ENCODE results near the gene DDX49. TPM values are rescaled to one million over a fixed set of nuclear protein-coding genes. Genes with fewer than 3 reads are reported as not detected.
"Not testable (repeated sequence)": the region's sequence is repeated elsewhere in the genome, so short reads cannot be mapped to it uniquely, and the experiment has no call there.

DDX49 gene
- total RNA-seq, 2 donors from 2014 or later: 30.7 to 40.0 TPM

GRCh38 chr19:18932216-18932841 is 12.8 kb downstream of the DDX49 start:
- peak; percentile 95 for ATAC-seq
- peak; percentile 81 to 92 for DNase-seq
- intact Hi-C loops (cut with DNase I, micrococcal nuclease): no loop called here

DNA sequence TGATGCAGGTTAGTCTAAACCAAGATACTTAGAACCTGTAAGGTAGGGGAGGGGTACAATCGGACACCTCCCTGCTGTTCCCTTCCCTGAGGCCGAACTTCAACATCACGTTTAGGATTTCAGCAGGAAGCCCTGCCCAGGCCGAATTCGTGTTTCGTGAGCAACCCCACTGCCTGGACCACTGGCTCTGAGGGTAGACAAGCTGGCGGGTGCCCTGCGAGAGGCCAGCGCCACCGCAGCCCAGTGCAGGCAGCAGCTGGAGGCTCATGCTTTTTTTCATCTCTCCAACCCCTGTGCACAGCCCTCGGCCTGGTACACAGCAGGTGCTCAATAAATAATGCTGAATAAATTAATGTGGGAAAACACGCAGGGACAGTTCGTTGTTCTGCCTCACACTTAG is 13.8 kb downstream of the DDX49 start:
- ATAC-seq (no peak), DNase-seq (no peak)
- intact Hi-C loops (cut with DNase I, micrococcal nuclease): no loop called here

- ATAC-seq (no peak), DNase-seq (no peak)
- intact Hi-C loops (cut with DNase I, micrococcal nuclease): no loop called here
These were observed 19.6 kb downstream of the DDX49 start for GRCh38 chr19:18939163-18939562.

DNA sequence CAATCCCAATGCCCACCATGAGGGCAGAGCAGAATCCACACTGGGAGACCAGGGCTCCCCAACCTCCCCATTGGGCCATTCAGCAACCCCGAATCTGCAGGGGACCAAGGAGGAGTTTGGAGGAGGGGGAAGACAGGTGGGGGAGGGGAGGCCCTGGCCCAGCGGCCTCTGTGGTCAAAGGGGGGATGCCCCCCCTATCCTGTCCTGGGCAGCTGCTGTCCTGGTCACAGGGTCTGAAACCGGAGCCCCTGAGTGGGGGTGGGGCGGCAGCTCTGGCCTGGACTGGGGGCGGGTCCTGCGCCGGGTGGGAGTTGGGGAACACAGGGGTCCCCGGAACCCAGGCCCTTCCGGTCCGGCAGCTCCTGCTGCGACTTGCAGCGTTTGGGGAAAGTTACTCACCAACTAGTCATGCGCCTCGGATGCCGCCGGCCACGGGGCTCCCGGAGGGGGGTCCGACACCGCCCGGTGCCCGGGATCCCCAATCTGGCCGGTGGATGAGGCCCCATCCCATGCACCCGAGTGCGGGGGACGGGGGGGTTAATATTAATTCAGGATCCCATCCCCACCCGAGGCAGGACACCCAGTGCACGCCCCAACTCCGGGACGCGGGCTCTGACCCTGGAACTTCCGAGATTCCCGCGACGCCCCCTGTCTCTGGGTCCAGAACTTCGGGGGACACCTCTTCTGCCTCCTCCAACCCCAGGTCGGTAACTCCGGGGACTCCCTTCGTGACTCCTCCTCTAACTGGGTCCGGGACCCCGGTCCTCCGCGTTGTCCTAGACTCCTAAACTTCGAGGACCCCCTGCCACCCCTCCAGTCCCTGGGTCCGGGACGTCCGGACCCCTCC is 20.6 kb downstream of the DDX49 start:
- peak; percentile 11 for ATAC-seq
- intact Hi-C loops (cut with DNase I, micrococcal nuclease): no loop called here
- DNase-seq: peak; percentile 45 to 49

DNA sequence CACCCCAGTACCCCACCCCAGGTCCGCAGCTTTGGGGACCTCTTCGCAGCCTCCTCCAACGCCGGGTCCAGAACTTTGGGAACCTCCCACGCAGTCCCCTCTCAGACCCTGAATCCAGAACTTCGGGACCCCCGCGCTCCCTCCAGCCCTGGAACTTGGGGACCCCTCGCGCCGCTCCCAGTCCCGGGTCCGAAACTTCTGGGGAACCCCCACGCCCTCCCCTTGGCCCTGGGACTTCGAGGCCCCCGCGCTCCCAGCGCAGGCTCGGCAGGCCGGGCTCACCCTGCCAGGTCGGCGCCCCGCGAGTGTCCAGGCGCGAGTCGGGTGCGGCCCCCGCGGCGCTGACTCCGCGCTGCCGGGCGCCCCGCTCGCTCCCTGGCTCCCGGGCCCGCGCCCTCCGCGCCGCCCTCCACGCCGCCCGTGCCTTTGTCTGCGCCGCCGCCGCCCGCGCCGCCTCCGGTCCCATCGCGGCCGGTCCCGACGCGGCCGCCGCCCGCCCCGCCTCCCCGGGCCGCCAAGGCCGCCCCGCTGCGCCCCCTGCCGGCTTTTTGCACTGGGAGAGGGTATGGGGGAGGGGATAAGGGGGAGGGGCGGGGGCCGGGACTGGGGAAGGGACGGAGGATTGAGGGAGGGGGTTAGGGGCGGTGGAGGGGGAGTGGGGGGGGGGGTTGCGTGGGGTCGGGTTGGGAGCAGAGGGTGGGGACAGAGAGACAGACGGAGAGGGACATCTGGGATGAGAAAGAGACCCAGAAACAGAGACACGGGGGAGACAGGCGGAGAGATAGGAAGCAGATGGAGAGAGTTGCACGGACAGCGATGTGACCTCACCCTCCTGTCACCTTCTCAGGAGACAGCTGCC is 21.5 kb downstream of the DDX49 start, which contains the start of gene HOMER3:
TSS of gene HOMER3 (minus strand) at position 449 of the 859 bp plus-strand sequence. CDS start 2,235 bp downstream, outside the sequence.
- DNase-seq: peak; percentile 49 to 90
- ATAC-seq: peak; percentile 91
- intact Hi-C loops (cut with DNase I, micrococcal nuclease): no loop called here

- DNase-seq (no peak), ATAC-seq (no peak)
- intact Hi-C loops (cut with DNase I, micrococcal nuclease): no loop called here
These were observed 22.3 kb downstream of the DDX49 start for GRCh38 chr19:18941628-18942354.

GRCh38 chr19:18942692-18943091 is 23.2 kb downstream of the DDX49 start:
- ATAC-seq (no peak), DNase-seq (no peak)
- intact Hi-C loops (cut with DNase I, micrococcal nuclease): no loop called here

- ATAC-seq (no peak), DNase-seq (no peak)
- intact Hi-C loops (cut with DNase I, micrococcal nuclease): no loop called here
These were observed 23.9 kb downstream of the DDX49 start for GRCh38 chr19:18943465-18943864.

DNA sequence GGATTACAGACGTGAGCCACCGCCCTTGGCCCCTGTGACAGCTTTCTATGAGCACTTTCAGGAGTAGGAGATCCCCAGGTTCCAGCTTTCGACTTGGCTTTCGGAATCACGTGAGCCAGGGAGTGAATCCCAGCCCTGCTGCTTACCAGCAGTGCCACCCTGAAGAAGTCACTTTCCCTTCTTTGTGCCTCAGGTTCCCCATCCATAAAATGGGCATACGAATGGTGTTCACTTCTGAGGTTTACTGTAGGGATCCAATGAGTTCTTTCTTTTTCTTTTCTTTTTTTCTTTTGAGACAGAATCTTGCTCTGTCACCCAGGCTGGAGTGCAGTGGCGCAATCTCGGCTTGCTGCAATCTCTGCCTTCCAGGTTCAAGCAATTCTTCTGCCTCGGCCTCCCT is 25.8 kb downstream of the DDX49 start:
- no peak for DNase-seq
- intact Hi-C loops (cut with DNase I, micrococcal nuclease): no loop called here
- ATAC-seq: no peak

- DNase-seq (no peak), ATAC-seq (no peak)
- intact Hi-C loops (cut with DNase I, micrococcal nuclease): no loop called here
These were observed 26.8 kb downstream of the DDX49 start for GRCh38 chr19:18946335-18946734.

GRCh38 chr19:18946918-18947317 is 27.4 kb downstream of the DDX49 start:
- ATAC-seq (no peak), DNase-seq (peak in 1 of 2 donors; percentile 35)
- intact Hi-C loops (cut with DNase I, micrococcal nuclease): no loop called here

DNA sequence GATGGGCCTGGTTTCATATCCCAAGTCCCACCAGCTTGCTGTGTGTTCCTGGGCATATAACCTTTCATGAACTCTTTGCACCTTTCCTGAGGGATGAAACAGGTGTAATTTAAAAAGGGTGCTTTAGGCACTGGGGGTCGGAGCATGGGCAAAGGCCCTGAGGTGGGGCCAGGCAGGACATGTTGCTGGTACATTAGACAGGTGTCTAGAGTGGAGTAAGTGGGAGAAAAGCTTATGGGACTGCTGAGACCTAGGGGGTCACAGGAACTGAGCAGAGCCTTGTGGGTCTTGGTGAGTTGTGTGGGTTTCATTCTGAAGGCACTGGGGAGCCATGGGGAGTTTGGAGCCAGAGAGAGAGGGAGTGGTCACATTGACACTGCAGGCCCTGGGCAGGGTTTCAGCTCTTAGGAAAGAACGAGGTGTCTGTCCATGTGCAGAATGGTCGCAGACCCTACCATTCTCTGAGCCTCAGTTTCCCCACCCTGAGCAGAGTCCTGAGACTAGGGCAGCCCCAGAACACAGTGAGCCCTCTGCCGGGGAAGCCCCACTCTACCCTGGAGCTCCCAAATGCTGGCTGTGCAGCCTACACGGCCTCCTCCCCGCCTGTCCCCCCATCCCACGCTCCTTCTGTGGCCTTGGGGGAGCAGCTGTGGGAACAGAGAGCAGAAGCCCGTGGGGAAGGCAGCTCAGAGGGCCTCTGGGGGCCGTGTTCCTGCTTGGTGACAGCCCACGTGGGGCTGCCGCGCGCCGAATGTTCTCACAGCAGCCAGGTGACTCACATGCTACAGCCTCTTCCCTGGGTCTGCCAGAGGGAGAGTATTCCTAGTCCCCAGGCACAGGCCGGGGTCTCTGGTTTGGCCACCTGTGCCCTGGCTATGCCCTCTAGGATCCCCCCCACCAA is 28.8 kb downstream of the DDX49 start:
- ATAC-seq (no peak), DNase-seq (no peak)
- intact Hi-C loops (cut with DNase I, micrococcal nuclease): no loop called here

GRCh38 chr19:18948976-18949356 is 29.5 kb downstream of the DDX49 start:
- ATAC-seq: no peak

DNA sequence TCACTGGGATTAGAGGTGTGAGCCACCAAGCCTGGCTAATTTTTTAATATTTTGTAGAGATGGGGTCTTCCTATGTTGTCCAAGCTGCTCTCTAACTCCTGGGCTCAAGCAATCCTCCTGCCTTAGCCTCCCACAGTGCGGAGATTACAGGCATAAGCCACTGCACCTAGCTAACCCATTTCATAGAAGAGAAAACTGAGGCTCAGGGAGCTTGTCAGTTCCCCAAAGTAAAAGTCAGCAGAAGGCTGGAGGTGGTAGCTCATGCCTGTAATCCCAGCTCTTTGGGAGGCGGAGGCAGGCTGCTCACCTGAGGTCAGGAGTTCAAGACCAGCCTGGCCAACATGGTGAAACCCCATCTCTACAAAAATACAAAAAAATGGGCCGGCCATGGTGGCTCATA is 30.3 kb downstream of the DDX49 start:
- ATAC-seq: no peak
- intact Hi-C loops (cut with DNase I, micrococcal nuclease): no loop called here
- no peak for DNase-seq

More at GRCh38 chr19:18948976-18949356, 29.5 kb downstream of the DDX49 start:
- intact Hi-C loops (cut with DNase I, micrococcal nuclease): no loop called here
- no peak for DNase-seq

DNA sequence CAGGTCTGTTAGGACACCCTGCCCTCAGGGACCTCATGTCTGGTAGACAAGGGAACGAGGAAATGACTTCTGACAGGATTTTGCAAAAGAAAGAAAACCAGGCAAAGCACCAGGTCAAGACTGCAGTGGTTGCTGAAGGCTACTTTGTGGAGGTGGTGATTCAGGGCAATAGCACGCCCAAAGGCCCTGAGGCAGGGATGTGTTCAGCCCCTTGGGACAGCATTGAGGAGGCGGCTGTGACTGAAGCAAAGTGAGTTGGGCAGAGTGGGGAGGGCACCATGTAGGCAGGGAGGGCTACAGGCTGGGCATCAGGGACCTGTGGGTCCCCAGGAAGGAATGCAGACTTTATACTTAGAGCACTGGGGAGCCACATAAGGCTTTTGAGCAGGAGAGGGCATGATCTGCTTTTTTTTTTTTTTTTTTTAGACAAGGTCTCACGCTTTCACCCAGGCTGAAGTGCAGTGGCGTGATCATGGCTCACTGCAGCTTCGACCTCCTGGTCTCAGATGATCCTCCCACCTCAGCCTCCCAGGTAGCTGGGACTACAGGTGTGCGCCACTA is 32.3 kb downstream of the DDX49 start:
- ATAC-seq (no peak), DNase-seq (no peak)
- intact Hi-C loops (cut with DNase I, micrococcal nuclease): no loop called here

DNA sequence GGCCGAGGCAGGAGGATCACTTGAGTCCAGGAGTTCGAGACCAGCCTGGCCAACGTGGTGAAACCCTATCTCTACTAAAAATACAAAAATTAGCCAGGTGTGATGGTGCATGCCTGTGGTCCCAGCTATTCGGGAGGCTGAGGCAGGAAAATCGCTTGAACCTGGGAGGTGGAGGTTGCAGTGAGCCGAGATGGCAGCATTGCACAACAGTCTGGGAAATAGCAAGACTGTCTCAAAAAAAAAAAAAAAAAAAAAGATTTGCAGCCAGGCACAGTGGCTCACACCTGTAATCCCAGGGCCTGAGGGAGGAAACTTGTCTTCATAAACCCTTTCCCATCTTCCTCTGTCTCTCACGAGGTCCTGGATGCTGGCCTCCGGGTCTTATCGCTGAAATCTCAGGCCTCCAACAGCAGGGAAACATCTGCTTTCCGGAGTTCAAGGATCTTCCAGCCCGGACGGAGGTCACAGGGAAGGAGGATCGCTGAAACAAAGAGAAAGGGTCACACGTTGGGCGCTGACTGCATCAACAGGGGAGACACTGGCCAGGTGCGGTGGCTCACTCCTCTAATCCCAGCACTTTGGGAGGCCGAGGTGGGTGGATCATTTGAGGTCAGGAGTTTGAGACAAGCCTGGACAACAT is 33.0 kb downstream of the DDX49 start:
- ATAC-seq; DNase-seq; intact Hi-C loops (cut with DNase I, micrococcal nuclease): not testable (repeated sequence)

DNA sequence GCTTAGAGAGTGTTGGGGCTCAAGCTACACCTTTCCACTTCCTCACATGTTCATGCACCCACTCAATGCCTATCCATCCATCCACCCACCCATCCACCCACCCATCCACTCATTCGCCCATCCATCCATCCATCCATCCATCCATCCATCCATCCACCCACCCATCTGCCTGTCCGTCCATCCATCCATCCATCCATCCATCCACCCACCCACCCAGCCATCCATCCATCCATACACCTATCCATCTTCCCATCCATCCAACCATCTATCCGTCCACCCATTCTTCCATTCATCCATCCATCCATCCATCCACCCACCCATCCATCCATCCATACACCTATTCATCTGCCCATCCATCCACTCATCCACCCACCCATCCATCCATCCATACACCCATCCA is 34.6 kb downstream of the DDX49 start:
- ATAC-seq (no peak), DNase-seq (no peak)
- intact Hi-C loops (cut with DNase I, micrococcal nuclease): no loop called here

Measured in left colon (tissue), 2 donors.